Activated effector memory CD4-positive, alpha-beta T cell treated with Interleukin-2 at 50 U/mL for 16 hours (primary cell): ENCODE results near the gene LCLAT1.

Experiments
- DNase-seq: peaks from one replicate; pipeline ENCODE4 v3.0.0-alpha.2; 2020

Gene LCLAT1

DNA sequence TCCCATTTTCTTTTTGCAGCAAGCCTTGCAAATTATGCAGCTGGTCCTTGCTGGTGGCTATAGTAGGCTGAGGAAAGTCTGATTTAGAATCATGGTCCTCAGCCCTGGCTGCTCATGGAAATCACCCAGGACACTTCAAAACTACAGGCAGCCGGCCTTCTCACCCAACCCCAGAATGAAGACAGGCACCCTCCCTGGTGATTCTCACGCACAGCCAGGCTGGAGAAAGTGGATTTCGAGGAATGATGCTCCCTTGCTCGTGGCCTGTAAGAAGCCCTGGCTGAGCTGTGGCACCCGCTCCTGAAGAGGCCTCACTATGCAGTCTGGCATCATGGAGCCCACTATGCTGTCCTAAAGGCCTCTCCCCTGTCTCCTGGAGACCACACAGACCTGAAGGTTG lies 202.8 kb downstream of the LCLAT1 start:
- no peak for DNase-seq

DNA sequence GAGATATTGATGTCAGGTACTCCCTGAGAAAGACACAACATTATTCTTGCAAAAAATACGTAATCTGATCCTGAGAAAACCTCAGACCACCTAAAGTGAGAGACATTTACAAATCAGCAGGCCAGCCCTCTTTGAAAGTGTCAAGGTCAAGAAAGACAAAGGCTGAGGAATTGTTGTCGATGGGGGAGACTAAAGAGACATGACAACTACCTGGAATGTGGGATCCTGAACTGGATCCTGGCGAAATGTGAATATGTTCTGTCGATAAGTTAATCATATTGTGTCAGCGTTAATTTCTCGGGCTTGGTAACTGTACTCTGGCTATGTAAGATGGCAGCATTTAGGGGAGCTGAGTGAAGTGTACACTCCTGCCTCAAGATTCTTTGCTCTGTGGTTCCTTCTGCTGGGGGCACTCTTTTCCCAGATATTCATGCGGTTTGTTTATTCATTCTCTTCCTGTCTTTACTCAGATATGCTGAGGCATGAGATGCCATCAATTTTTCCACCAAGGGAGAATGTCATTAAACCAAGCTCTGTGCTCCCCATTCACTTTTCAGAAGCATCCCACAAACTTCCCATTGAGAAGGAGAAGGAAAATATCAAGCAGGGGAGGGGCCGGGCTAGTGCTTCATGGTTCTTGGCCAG lies 205.3 kb downstream of the LCLAT1 start:
- no peak for DNase-seq

DNA sequence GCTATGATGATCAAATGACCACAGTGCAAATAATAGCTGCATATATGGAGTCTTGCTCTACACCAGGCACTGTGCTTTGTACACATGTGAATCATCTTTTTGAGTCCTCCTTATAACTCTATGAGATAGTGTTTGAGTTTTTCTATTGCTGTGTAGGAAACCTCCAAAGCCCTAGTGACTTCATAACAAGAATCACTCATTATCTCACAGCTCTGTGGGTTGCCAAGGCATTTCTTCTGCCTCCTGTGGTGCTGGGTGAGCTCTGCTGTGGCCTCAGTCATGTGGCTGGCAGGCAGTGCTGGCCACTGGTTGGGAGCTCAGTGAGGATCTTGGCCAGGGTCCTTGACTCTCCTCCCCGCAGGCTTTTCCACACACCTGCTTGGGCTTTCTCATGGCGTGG lies 206.8 kb downstream of the LCLAT1 start:
- DNase-seq, result no peak

DNA sequence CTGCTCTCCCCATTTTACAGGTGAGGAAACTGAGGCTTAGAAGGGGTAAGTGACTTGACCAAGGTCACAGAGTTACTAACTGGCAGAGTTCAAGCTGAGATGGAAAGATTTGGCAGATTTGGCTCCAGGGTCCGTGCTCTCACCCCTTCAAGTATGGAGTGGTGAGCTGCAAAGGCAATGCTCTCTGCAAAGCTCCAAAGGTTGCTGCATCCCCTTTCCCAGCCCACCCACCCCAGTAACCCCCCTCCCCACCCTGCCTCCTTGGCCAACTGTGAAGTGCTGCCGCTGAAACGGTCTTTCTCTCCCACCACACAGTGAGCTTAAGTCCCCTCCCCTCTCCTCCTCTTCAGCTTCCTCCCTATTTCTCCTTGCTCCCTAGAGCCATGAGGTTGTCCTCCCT lies 207.4 kb downstream of the LCLAT1 start:
- no peak for DNase-seq

DNA sequence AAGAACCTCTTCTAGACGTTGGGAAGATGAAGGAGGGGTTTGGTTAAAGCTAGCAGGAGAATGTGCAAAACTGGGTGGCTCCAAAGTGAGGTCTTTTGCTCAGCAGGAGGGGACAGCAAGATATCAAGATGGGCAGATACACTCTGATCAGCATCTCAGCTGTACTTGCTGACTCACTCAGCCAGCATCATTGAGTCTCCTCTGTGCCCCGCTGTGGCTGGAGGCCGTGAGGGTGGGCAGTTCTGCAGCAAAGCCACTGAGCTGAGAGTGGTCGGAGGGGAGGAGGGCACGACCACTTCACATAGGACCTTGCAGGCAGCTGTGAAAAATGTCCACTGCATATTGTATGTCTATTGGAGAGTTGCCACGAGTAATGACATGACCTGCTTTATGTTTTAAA lies 208.2 kb downstream of the LCLAT1 start:
- DNase-seq, result no peak

DNA sequence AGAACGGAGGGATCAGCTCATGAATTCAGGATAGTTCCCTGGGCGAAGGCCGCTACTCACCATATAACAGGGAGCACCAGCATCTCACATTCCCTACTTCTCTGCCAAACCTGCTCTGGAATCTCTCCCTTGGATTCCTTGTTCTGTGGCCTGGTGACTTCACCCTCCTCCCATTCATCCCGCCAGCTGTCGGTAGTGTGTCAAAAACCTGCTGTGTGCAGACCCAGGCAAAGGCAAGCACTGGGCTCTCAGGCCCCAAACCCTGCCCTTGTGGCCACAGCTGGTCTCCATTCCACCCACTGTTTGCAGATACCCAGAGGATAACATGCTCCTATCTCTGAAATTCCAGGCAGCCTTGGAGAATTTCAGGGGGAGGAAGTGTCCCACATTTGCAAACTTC lies 208.6 kb downstream of the LCLAT1 start:
- no peak for DNase-seq

DNA sequence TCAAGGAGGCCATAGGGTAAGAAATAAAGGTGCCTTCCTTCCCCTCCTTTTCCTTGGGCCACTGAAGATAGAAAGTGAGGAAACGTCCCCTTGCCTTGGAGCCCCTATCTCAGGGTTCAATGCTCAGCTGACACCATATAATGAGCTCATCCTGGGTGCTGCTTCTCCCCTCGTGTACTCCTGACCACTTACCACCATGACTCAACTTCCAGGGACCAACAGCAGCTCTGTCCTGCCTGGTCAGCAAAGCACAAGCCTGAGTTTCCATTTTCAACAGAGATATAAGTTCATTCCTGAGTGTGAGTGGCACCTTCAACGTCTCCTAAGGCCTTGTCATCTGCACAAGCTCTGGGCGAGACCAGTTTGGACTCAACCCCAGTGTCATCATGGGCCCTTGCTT lies 209.0 kb downstream of the LCLAT1 start:
- no peak for DNase-seq

DNA sequence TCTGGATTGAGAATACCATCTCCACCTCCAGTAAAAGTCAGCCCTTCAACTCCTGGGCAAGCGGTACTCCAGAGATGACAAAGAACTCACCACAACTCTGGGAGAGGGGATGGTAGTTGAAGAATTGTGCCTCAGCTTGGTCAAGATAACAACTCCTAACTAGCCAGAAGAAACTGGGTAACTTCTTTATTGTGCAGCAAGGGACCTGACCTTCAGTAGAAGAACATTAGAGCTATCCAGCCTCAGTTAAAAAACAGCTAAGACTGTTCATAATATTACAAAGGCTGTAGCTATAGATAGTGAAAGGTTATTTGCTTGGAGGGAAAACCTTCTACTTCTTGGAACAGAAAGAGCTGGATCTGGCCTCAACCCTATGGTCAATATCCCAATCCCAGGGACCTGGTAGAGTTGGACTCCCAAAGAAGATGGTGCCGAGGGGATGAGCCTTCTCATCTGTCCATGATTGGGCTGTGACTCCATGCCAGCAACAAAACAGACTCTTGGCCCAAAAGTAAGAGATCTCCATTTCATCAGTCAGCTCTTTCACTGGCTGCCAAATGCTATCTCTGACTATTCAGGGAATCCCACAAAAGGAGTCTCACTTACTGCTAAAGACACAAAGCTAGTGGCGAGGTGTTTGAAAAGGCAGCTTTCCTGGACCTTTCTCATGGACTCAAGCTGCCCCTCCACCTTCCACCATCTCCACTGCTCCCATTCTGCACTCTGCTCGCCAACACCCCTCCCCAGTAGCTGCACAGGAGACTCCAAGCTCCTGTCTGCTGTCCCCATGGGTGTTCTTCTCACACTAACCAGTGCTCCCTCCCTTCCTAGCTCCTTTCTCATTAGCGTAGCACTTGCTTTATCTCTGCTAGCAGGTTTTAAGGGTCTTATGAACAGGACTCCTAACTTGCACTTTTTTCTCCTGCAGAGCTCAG lies 214.4 kb downstream of the LCLAT1 start:
- DNase-seq, result no peak

DNA sequence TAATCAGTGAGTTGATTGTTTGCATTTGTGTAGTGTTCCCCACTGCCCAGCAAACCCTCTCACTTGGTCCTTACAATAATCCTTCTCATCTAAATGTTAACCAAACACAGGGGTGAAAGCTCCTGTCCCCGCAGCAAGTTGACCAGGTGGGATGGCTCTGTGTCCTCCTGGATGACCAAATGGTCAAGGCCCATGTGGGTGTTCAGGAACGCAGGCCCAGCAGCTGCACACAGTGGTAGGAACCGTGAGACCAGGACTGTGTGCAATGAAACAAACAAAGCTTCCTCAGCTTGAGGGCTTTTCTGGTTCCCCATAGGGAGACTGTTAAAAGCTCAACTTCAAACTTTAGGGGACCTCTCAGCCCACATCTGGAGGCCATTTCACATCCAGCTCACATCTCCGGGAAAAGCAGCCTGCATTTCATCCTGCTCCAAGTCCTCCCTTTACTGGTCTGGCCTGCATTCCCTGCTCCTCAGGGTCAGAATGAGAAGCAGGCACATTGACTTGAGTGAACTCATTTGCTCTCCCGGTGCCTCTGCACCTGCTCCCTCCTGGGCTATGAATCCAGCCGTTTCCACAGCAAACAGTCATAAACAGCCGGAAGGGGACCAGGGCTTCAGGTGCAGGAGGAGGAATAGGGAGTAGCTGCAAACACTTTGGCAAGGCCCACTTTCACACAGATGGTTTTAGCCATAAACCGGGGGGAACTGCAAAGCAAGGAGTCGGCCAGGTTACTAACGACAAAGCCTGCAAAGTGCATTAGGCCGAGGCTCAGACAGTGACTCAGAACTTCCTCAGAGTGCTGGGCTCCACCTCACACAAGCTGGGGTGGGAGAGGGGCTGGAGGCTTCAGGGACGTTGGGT lies 215.5 kb downstream of the LCLAT1 start:
- no peak for DNase-seq

DNA sequence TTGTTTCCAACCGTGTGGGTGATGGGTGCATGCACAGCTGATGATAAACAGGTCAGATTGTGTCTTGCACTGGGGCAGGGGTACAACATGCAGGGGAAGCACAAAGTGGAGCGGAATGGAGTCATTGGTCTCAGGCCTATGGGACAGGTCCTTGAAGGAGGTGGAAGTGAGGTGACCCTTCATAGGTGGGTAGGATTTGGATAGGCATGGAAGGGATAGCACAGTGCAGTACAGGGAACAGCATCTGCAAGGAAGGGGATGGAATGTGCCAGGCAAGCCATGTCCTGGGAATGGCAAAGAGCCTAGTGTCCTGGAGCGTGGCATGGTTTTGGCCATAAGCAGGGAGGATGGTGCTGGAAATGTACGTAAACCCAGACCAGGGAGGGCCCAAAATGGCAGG lies 216.3 kb downstream of the LCLAT1 start:
- no peak for DNase-seq

DNA sequence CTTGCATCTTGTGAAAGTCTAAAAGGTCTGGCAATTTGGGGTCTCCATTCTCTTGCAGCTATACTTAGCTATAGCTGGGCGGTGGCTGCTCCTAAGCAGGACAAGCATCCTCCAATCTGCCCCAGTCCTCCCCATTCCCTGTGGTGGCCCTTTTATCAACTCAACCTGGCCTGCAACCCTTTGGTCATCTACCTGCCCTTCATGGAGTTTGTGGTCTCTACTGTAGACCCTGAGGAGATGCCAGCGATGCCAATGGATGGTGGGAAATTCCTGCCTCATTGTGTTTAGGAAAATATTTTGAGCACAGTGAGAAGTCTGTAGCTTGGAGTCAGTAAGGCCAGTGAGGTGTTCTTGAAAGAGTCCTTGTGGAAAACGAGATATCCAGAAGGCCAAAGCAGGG lies 216.8 kb downstream of the LCLAT1 start:
- DNase-seq, result no peak

DNA sequence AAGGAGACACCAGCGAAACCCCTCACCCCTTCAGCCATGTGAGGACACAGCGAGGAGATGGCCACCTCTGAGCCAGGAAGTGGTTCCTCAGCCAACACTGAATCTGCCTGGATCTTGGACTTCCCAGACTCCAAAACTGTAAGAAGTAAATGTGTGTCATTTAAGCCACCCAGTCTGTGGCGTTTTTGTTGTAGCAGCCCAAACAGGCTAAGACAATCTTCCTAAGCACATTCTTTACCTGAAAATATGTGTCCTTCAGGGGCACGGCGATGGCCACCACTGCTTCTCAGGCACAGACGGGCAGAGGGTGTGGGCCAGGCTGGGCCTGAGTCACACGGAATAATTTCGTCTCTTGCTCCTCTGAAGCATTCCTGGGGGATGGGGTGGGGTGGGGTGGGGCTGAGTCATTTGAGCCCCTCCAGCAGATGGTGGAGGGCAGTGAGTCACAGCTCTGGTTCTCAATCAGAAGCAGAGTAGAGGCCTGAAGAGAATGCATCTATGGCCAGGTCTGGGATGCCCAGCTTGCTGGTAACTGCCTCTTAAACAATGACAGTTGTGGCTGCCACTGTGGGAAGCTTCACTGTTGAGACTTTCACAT lies 217.8 kb downstream of the LCLAT1 start:
- no peak for DNase-seq

DNA sequence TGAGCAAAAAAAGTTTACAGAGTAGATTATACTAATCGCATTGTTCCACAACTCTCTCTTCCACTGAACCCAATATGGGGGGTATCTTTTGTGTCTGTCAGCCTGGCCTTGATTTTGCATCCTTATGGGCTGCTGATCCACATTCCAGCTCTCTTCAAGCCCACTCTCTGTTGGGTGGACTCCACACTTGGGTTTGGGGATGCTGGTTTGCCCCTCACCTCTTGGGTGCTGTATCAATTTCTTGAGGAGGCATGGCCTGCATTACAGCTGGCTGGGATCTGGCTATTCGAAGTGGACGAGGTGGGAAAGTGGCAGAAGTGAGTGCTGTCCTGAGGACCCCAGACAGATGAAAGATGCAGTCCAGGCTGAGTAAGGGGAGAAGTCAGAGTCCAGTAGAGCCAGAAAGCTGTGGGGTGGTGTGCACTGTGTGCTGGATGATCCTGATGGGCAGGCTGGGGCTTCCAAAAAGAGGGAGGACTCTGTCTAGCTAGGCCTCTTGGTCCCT lies 218.8 kb downstream of the LCLAT1 start:
- DNase-seq, result no peak

DNA sequence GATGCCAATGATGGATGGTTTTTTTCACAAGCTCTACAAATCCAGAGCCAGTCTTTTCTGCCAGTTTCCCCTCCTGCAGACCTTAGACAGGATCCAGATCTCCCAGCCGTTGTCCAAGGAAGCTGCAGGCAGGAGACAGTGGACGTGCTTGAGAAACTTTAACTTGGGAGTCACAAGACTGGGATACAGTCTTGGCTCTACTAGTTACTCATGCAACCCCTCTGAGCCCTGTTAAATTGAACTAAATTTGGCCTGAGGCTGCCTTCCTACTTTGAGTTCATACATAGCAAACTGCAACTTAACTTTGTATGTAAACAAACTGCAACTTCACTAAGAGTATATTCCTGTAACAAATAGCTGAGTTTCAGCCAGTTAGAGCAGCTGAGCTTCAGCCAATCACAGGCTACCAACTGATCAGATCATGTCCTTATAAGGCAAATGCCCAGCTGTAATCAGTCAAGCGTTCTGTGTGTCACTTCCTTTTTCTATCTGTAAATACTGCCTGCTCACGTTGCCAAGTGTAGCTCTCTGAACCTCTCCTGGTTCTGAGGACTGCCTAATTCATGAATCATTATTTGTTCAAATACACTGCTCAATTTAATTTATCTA lies 219.3 kb downstream of the LCLAT1 start:
- DNase-seq, result no peak

DNA sequence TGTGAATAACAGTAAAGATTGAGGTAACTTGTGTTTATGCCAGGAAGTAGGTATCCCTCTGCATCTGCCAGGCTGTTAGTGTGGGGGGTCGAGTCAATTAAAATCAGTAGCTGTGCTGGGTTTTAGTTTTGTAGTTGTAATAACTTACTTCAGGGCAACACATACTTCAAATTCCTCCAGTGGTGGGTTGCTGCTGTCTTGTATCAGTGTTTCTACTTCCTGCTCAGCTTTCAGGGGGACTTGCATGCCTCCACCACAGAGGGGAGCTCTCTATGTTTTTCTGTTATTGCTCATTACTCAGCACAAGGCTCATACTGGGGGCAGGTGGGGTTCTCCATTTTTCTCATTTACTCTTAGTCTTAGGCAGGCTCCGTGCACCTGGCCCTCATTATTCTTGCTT lies 223.4 kb downstream of the LCLAT1 start:
- DNase-seq, result no peak

DNA sequence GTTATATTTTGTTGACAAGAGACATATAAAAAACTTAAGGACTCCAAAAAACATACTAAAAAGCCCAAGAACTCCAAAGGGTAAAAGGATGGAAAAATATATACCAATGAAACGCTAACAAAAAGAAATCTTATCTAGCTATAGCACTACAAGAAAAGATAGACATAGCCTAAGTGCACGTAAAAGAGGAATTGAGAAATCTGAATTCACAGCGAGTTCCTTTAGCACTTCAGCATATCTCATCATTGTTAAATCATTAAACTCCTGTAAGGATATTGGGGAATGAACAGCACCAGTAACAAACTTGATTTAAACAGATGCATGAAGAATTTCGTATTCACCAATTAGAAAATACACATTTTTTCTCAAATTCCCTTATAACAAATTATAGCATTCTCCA lies 226.1 kb downstream of the LCLAT1 start:
- DNase-seq, result no peak

DNA sequence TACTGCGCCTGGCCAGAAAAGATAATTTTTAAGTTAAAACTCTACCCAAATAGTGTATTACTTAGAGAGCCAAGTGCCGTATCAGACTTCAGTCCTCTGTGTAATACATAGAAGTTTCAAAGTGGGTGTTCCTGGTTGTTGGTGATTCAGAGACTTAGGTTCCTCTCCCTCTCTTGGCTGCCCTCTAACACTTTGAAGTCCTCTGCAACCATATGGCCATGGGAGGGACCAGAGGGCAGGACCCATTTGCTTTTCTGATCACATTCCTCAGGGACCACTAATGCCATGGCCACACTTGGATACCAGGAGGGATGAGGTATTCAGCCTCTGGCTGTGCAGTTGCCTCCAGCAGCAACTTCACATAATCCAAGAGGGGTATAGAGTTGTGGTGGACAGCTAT lies 228.7 kb downstream of the LCLAT1 start:
- no peak for DNase-seq

DNA sequence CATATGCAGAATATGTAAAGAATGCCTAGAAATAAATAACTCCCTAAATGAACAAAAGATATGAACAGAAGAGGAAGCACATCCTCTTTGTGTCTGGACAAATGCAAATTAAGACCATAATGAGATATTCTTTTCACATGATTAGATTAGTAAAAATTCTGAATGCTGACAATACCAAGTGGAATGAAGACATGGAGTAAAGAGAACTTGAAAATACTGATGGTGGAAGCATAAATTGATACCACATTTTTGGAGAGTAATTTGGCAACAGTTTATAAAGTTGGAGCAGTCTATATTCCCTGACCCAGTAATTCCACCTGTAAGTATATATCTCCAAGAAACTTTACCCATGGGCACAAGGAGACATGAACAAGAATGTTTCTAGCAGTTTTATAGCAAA lies 230.2 kb downstream of the LCLAT1 start:
- no peak for DNase-seq

DNA sequence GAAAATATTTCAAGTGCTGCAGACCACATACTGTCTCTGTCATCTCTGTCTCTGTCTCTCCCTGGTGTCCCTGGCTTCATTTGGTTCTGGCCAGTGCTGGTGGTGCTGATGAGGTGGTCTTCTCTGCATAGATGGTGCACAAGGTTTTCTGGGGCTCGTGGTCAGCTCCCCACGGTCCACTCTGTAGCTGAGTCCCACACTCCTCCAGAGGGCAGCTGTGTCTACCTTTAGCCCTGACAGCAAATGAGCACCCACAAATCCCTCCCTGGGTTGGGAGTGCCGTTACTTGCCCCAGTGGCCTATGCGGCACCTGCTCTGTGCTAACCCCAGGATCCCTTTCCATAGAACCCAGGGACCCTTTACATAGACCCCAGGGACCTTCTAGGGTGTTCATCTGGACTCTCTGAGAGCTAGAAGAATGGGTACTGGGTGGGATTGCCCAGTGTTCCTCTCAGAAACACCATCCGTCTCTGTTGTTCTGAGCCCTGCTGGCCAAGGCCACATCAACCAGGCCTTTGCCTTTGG lies 230.9 kb downstream of the LCLAT1 start:
- DNase-seq, result no peak

DNA sequence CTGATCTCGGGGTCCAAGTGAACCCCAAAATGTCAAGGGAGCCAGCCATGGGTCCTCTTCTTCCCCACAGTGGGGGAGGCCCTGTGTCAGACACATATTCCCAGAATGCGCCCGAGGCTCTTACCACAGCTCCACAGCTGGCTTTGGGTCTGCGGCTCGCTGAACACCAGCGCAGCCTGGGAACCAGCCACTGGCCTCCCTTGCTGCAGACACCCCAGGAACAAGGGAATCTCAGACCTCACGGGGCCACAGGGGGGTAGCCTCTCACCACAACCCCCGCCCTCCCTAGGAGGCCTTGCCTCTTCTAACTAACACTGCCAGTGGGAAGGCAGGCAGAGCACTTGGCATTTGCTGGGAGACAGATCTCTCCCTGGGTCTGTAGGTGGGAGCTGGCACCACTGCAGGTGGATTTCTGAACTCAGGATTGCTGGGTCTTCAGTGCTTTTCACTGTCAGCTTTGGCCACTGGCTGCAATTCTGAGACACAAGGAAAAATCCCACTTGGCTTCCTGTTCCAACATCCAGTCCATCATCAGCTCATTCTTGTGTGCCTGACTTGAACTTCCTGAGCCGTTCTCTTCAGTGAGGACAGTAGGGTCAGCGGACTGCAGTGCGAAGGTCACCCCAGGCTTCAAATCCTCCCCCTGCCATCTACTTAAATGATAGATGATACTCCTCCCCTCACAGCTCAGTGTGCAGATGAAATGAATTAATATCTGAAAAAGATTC lies 231.5 kb downstream of the LCLAT1 start:
- DNase-seq, result no peak

DNA sequence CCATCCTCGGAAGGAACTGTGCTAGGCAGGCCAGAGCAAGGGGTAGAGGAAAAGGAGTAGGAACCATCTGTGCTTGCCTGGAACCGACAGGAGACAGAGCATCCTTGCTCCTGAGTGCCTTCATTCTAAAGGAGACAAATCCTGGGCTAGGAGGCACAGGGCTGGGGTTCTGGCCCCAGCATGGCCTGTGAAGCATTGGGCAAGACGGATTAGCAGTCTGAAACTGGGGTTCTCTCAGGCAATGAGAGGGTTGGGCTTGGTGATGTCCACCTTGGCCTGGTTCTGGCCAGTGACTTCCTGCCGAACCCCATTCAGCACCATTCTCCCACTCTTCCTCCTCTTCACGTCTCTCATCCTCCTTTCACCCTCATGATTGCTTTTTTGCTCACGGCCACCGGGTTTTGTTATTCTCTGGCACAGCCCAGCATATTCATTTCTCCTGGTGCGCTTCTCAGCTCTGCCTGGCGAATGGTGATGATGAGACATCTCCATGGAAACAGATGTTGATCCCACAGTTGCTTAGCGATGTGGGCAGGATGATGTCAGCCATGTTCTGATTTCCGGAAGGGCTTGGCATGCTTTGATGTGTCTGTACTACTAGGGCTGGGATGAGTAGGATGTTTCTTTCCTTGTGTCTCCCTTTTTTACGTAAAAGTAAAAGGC lies 232.5 kb downstream of the LCLAT1 start:
- DNase-seq, result no peak
